ENCODE results near the gene THTPA. TPM values are rescaled to one million over a fixed set of nuclear protein-coding genes. Genes with fewer than 3 reads are reported as not detected.

The THTPA gene
- total and polyA plus RNA-seq, 2 of the 13 experiments (the other 11 are each of a cell fraction or from before 2014, with no cell fraction given) = 7.4 to 8.7 TPM

- 52% methylated on average over 24 of the region's 24 CpGs for WGBS (ENCODE audit: low lambda C conversion rate)
- no peaks in the 10 kb centered on the region for H3K36me3 ChIP-seq (replicated peaks in 1 of 2; ENCODE audit: control insufficient read depth in 1 of 2, insufficient read depth in 2 of 2, low read length in 2 of 2)
- no peaks in the 10 kb centered on the region for H3K9me3 ChIP-seq (ENCODE audit: low read length)
- ATAC-seq = no peak
- in situ Hi-C loops (cut with HindIII; ENCODE audit: extremely low pct_ligation_motif_present, low pct_unique_long_range_greater_than_20kb) = no loop called here
- no peak overlapping the region for H3K4me3 ChIP-seq (replicated peaks in 1 of 3; ENCODE audit: insufficient read depth in 1 of 3, low read depth in 2 of 3, low read length in 3 of 3)
- no peaks in the 10 kb centered on the region for H4K20me1 ChIP-seq (ENCODE audit: insufficient read depth, low read length)
- TF ChIP-seq ZNF326 (CRISPR knock-in tag; IDR thresholded peaks at IDR 0.05; ENCODE audit: borderline replicate concordance) = no peak
- TF ChIP-seq, protein P1, sequence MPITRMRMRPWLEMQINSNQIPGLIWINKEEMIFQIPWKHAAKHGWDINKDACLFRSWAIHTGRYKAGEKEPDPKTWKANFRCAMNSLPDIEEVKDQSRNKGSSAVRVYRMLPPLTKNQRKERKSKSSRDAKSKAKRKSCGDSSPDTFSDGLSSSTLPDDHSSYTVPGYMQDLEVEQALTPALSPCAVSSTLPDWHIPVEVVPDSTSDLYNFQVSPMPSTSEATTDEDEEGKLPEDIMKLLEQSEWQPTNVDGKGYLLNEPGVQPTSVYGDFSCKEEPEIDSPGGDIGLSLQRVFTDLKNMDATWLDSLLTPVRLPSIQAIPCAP (CRISPR knock-in tag; IDR thresholded peaks at IDR 0.05; ENCODE audit: low read depth) = no peak
- peak; percentile 19 for TF ChIP-seq HNRNPK (IDR thresholded peaks at IDR 0.05; ENCODE audit: low read depth, low read length, poor library complexity, severe bottlenecking)
- no peak for TF ChIP-seq NCOA2 (CRISPR knock-in tag; IDR thresholded peaks at IDR 0.05)
- 0 out of 2 replicates have a peak, but pooled peaks have one; percentile 63 for TF ChIP-seq PCBP1 (IDR thresholded peaks at IDR 0.05; ENCODE audit: borderline replicate concordance, low read depth, low read length)
- no peak for FAIRE-seq
- ChIA-PET POLR2A (interaction anchor here (8.8 kb wide), 1 partner anchor 59 kb away, joined by 924 read pairs; the partner anchor contains the start of gene DHRS2), CTCF (ENCODE audit: low intra/inter-chr PET ratio, low total read pairs) (interaction anchor here (1.7 kb wide), 1 partner anchor 9 kb away, joined by 3 read pairs; no protein-coding TSS in a partner anchor)
- BruUV-seq (replicated peaks) = no TSS peak
- H2AFZ ChIP-seq (ENCODE audit: low read length) = no peak overlapping the region
- intact Hi-C loops (cut with micrococcal nuclease; ENCODE audit: unreplicated experiment) = no loop called here
- no peak overlapping the region for H3K9ac ChIP-seq (ENCODE audit: insufficient read depth, low read depth, low read length)
- H3K4me1 ChIP-seq (ENCODE audit: insufficient read depth, low read length) = peaks cover 45% of the 10 kb centered on the region
- no peak overlapping the region for H3K4me2 ChIP-seq (ENCODE audit: low read depth, low read length)
- no peaks in the 10 kb centered on the region for H3K27me3 ChIP-seq (ENCODE audit: control insufficient read depth in 1 of 2, insufficient read depth in 2 of 2, low read length in 2 of 2)
- no peaks in the 10 kb centered on the region for H3K79me2 ChIP-seq (ENCODE audit: insufficient read depth, low read length)
- H3K27ac ChIP-seq (ENCODE audit: extremely low read length, insufficient read depth, low read length) = no peak overlapping the region
- no peak for DNase-seq (ENCODE audit: low spot score)
Measured at GRCh38 chr14:23577710-23578392, 21.8 kb downstream of the THTPA start.

Data from HepG2 (cell line).